Measurements from ENCODE around the gene SYT7.

Gene SYT7

GRCh38 chr11:61552108-61552635, 28.7 kb downstream of the SYT7 start:
- DNase-seq, result no peak

GRCh38 chr11:61551634-61552033, 29.2 kb downstream of the SYT7 start:
- no peak for DNase-seq

GRCh38 chr11:61550665-61551227, 30.1 kb downstream of the SYT7 start:
- DNase-seq, result no peak

GRCh38 chr11:61549662-61550568, 31.0 kb downstream of the SYT7 start:
- no peak for DNase-seq

GRCh38 chr11:61549177-61549576, 31.7 kb downstream of the SYT7 start:
- DNase-seq, result no peak

- DNase-seq, result no peak
Measured at GRCh38 chr11:61547246-61547645, 33.6 kb downstream of the SYT7 start.

GRCh38 chr11:61546663-61547062, 34.2 kb downstream of the SYT7 start:
- no peak for DNase-seq

- DNase-seq, result no peak
Measured at GRCh38 chr11:61545921-61546320, 35.0 kb downstream of the SYT7 start.

- no peak for DNase-seq
Measured at GRCh38 chr11:61545341-61545740, 35.5 kb downstream of the SYT7 start.

GRCh38 chr11:61544466-61544865, 36.4 kb downstream of the SYT7 start:
- no peak for DNase-seq

GRCh38 chr11:61543606-61544306, 37.1 kb downstream of the SYT7 start:
- DNase-seq, result no peak

GRCh38 chr11:61542705-61543104, 38.2 kb downstream of the SYT7 start:
- DNase-seq, result peak; percentile 35

- peak; percentile 37 for DNase-seq
Measured at GRCh38 chr11:61542024-61542461, 38.8 kb downstream of the SYT7 start.

GRCh38 chr11:61541598-61541997, 39.3 kb downstream of the SYT7 start:
- no peak for DNase-seq

- DNase-seq, result no peak
Measured at GRCh38 chr11:61540528-61540927, 40.3 kb downstream of the SYT7 start.

- DNase-seq, result no peak
Measured at GRCh38 chr11:61539831-61540357, 41.0 kb downstream of the SYT7 start.

GRCh38 chr11:61539006-61539405, 41.9 kb downstream of the SYT7 start:
- DNase-seq, result no peak

GRCh38 chr11:61538636-61538961, 42.3 kb downstream of the SYT7 start:
- no peak for DNase-seq

- DNase-seq, result no peak
Measured at GRCh38 chr11:61537326-61537725, 43.5 kb downstream of the SYT7 start.

- no peak for DNase-seq
Measured at GRCh38 chr11:61536676-61537270, 44.1 kb downstream of the SYT7 start.

- no peak for DNase-seq
Measured at GRCh38 chr11:61535998-61536675, 44.7 kb downstream of the SYT7 start.

Measured in eye (tissue), 1 donor.